ENCODE results near the gene DDO. TPM values are rescaled to one million over a fixed set of nuclear protein-coding genes. Genes with fewer than 3 reads are reported as not detected.
"Not testable (repeated sequence)": the region's sequence is repeated elsewhere in the genome, so short reads cannot be mapped to it uniquely, and the experiment has no call there.

Gene DDO
- total RNA-seq, 1 donor from 2014 or later = not detected

DNA sequence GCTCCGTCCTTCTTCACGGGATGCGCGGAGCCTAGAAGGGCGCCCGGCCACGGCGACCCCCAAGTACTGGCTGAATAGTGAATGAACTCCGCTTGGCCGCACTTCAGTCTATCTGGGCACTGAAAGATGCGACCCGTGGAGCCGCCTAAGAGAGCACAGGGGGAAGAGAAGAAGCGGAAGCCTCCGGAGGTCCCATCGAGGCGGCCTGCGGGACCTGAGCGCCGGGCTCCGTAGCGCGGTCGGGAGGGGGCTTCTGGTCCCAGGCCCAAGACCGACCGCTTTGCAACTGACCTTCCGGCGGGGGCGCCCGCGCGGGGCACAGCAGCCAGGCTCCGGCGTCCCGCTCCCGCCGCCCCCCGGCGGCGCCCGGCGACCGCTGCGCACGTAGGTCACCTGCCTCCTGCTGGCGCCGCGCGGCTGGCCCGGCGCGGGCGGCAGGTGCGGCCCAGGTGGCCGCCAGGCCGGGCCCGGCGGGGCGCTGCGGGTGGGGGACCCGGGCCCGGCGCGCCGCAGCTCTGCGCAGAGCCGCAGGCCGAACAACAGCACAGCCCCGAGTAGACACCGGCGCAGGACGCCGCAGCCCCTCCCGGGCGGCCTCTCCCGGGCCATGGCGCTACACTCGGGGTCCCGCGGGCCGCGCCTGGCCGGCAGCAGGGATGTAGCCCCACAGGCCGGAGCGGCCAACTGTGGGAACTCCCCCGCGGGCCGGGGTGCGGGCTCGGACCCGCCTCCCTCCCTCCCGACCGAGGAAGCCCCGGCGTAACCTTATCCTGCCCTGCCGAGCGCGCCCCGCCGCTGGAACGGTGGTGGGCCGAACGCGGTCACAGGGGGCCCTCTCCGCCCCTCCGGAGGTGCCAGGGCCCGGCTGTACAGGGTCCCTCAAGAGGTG, 57.5 kb downstream of the DDO start, which contains the start of gene METTL24:
TSS of gene METTL24 (minus strand) at position 686 of the 889 bp plus-strand sequence. CDS start at position 609, 77 bp downstream.
- Mint-ChIP-seq H3K27ac (no peak within 1 kb of the TSS), H3K27me3 (ENCODE audit: insufficient read depth) (peaks cover 48% of the 10 kb centered on the region), H3K4me3 (peak within 1 kb of the TSS; percentile 69), H3K36me3 (ENCODE audit: low read depth) (no peaks in the 10 kb centered on the region), H3K9me3 (no peaks in the 10 kb centered on the region), H3K4me1 (ENCODE audit: low read depth) (no peaks in the 10 kb centered on the region)
- intact Hi-C loops (cut with micrococcal nuclease) = no loop called here
- no peak for DNase-seq (ENCODE audit: low spot score)

DNA sequence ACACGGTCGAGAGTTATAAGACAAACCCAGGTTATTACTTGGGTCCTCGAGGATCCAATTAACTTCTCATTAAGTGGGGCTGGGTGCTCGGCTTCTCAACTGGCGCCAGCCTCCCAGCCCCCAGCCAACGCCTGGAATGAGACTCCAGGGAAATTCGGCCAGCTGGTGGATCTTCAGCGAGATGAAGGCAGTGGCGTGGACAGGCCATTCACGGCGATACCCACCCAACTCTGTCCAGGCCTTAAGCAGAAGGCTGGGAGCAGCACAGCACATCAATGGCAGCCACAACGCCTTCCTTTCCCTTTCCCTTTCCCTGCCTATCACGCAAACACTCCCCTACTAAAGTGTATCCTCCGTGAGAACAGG, 58.1 kb downstream of the DDO start:
- no peaks in the 10 kb centered on the region for H3K4me1 Mint-ChIP-seq (ENCODE audit: low read depth)
- H3K27ac Mint-ChIP-seq = no peak overlapping the region
- H3K36me3 Mint-ChIP-seq (ENCODE audit: low read depth) = no peaks in the 10 kb centered on the region
- H3K27me3 Mint-ChIP-seq (ENCODE audit: insufficient read depth) = peaks cover 43% of the 10 kb centered on the region
- peak overlapping the region; percentile 69 for H3K4me3 Mint-ChIP-seq
- no peak for DNase-seq (ENCODE audit: low spot score)
- H3K9me3 Mint-ChIP-seq = no peaks in the 10 kb centered on the region
- intact Hi-C loops (cut with micrococcal nuclease) = no loop called here

GRCh38 chr6:110356778-110357177, 58.6 kb downstream of the DDO start:
- Mint-ChIP-seq H3K4me1 (ENCODE audit: low read depth) (no peaks in the 10 kb centered on the region), H3K27me3 (ENCODE audit: insufficient read depth) (peaks cover 43% of the 10 kb centered on the region), H3K9me3 (no peaks in the 10 kb centered on the region), H3K4me3 (no peak overlapping the region), H3K36me3 (ENCODE audit: low read depth) (no peaks in the 10 kb centered on the region), H3K27ac (no peak overlapping the region)
- intact Hi-C loops (cut with micrococcal nuclease) = no loop called here
- DNase-seq (ENCODE audit: low spot score) = no peak

DNA sequence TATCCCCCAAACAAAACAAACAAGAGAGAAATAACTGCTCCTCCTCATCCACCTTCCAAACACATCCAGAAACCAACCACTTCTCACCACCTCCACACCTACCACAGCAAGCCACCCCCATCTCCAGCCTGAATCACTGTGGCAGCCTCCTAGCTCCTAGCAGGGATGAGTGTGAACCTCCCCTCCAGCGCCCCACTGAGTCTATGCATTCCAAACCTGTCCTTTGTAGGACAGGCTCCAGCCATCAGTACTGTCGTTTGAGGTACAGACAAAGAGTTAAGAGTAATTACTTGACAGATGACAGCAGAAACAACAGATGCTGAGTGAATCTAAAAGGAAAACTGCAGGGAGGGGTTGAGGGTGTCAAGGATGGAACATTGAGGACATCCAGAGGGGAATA, 59.6 kb downstream of the DDO start:
- Mint-ChIP-seq H3K27me3 (ENCODE audit: insufficient read depth) (peaks cover 43% of the 10 kb centered on the region), H3K36me3 (ENCODE audit: low read depth) (no peaks in the 10 kb centered on the region), H3K4me1 (ENCODE audit: low read depth) (no peaks in the 10 kb centered on the region), H3K27ac (no peak overlapping the region), H3K4me3 (no peak overlapping the region), H3K9me3 (no peaks in the 10 kb centered on the region)
- DNase-seq (ENCODE audit: low spot score) = no peak
- intact Hi-C loops (cut with micrococcal nuclease) = no loop called here

DNA sequence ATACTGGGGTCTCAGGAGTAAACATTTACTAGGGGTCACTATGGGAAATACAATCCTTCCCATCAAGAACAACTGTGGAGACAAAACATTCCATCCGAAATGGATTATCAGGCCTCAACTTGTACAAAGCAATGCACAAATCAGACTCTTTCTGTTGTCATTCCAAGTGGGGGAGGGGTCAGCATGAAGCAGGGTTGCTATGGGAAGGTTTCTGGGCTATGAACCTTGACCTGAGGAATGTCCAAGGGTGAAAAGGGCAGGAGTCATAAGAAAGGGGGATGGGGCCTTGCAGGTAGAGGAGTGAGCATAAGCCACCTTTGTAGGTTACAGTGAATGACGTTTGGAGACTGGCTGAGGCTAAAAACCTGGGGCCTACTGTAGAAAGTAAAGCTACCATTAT, 60.4 kb downstream of the DDO start:
- Mint-ChIP-seq H3K4me3 (no peak overlapping the region), H3K4me1 (ENCODE audit: low read depth) (no peaks in the 10 kb centered on the region), H3K27ac (no peak overlapping the region), H3K9me3 (no peaks in the 10 kb centered on the region), H3K27me3 (ENCODE audit: insufficient read depth) (peaks cover 36% of the 10 kb centered on the region), H3K36me3 (ENCODE audit: low read depth) (no peaks in the 10 kb centered on the region)
- intact Hi-C loops (cut with micrococcal nuclease) = no loop called here
- no peak for DNase-seq (ENCODE audit: low spot score)

DNA sequence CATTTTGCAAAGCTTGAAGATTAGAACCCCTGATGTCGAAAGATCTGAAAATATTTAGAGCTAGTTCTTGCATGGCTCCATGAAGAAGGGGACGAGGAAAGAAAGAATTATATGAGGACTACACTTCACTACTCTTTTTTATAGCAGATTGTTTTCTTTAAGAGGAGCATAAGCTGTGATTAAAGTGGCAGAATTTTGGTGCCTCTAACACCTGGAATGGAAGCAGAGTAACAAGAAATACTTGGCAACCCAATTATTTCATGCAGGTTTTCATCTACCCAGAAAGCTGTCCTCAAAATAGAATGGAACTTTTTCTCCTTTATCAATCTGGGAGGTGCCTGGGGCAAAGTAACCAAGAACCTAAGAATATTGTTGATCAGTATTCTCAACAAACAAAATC, 61.2 kb downstream of the DDO start:
- no peak for DNase-seq (ENCODE audit: low spot score)
- Mint-ChIP-seq H3K4me1 (ENCODE audit: low read depth) (no peaks in the 10 kb centered on the region), H3K27me3 (ENCODE audit: insufficient read depth) (peaks cover 30% of the 10 kb centered on the region), H3K27ac (no peak overlapping the region), H3K9me3 (no peaks in the 10 kb centered on the region), H3K36me3 (ENCODE audit: low read depth) (no peaks in the 10 kb centered on the region), H3K4me3 (no peak overlapping the region)
- intact Hi-C loops (cut with micrococcal nuclease) = no loop called here

- Mint-ChIP-seq H3K36me3 (ENCODE audit: low read depth) (no peaks in the 10 kb centered on the region), H3K9me3 (no peaks in the 10 kb centered on the region), H3K27me3 (ENCODE audit: insufficient read depth) (peaks cover 24% of the 10 kb centered on the region), H3K4me1 (ENCODE audit: low read depth) (no peaks in the 10 kb centered on the region), H3K27ac (no peak overlapping the region), H3K4me3 (no peak overlapping the region)
- intact Hi-C loops (cut with micrococcal nuclease) = no loop called here
- no peak for DNase-seq (ENCODE audit: low spot score)
Observed at GRCh38 chr6:110353457-110354001, 61.8 kb downstream of the DDO start.

GRCh38 chr6:110352563-110353262, 62.7 kb downstream of the DDO start:
- Mint-ChIP-seq H3K36me3 (ENCODE audit: low read depth) (no peaks in the 10 kb centered on the region), H3K4me1 (ENCODE audit: low read depth) (no peaks in the 10 kb centered on the region), H3K27me3 (ENCODE audit: insufficient read depth) (peaks cover 22% of the 10 kb centered on the region), H3K9me3 (no peaks in the 10 kb centered on the region), H3K4me3 (no peak overlapping the region), H3K27ac (no peak overlapping the region)
- DNase-seq (ENCODE audit: low spot score) = no peak
- intact Hi-C loops (cut with micrococcal nuclease) = no loop called here

- Mint-ChIP-seq H3K9me3 (no peaks in the 10 kb centered on the region), H3K4me1 (ENCODE audit: low read depth) (no peaks in the 10 kb centered on the region), H3K4me3 (no peak overlapping the region), H3K27me3 (ENCODE audit: insufficient read depth) (peaks cover 15% of the 10 kb centered on the region), H3K27ac (no peak overlapping the region), H3K36me3 (ENCODE audit: low read depth) (no peaks in the 10 kb centered on the region)
- intact Hi-C loops (cut with micrococcal nuclease) = no loop called here
- DNase-seq (ENCODE audit: low spot score) = no peak
Observed at GRCh38 chr6:110351986-110352385, 63.4 kb downstream of the DDO start.

DNA sequence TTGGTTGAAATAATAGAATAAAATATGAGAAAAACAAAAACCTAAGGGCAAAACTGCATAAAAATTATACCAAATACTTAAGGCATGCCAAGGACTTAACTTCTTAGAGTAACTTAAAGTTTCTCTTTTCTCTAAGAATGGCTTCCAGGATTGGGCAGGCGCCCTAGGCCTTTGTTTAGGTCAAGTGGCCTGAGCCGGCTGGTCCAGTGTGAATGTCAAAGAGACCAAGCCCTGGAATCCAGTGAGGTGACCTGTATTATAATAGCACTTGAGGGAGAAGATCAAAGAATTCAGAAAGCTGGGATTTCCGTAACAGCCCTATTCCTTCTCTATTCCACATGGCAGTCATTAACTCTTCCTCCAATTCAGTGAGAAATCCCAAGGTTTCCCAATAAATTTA, 63.8 kb downstream of the DDO start:
- Mint-ChIP-seq H3K4me3 (no peak overlapping the region), H3K27ac (no peak overlapping the region), H3K9me3 (no peaks in the 10 kb centered on the region), H3K36me3 (ENCODE audit: low read depth) (no peaks in the 10 kb centered on the region), H3K27me3 (ENCODE audit: insufficient read depth) (peaks cover 11% of the 10 kb centered on the region), H3K4me1 (ENCODE audit: low read depth) (no peaks in the 10 kb centered on the region)
- no peak for DNase-seq (ENCODE audit: low spot score)
- intact Hi-C loops (cut with micrococcal nuclease) = no loop called here

GRCh38 chr6:110350593-110350992, 64.8 kb downstream of the DDO start:
- DNase-seq (ENCODE audit: low spot score); intact Hi-C loops (cut with micrococcal nuclease): not testable (repeated sequence)

DNA sequence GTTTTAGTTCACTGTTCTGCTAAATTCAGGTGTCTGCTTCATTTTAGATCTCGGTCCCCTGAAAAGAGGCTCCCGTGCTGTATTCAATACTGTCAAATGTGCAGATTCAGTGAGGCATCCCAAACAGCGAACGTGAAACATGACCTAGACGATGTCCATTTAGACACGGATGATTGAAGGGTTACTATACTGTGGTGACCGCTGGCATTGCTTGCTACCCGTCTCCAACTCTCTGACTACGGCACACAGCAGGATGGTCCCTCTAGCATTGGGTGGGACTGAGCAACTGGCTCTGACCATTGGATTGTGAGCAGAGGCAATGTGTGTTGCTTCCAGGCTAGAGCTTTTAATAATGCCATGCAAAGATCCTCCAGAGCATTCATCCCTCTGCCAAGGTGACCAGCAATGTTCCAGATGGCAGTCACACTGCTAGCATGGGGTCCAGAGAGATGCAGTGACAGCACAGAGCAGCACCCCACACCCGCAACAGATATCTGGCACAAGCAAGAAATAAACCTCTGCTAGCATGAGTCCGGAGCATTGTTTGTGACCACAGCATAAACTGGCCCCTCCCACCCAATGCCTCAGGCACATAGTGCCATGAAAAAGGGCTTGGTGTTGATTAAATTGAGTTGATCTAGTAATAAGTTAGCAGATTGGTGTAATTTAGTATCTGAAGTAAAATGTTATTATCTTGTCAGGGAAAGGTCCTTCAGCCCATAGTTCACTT, 66.2 kb downstream of the DDO start:
- Mint-ChIP-seq H3K27ac (no peak overlapping the region), H3K4me1 (ENCODE audit: low read depth) (no peaks in the 10 kb centered on the region), H3K9me3 (no peaks in the 10 kb centered on the region), H3K27me3 (ENCODE audit: insufficient read depth) (peaks cover 3% of the 10 kb centered on the region), H3K4me3 (no peak overlapping the region), H3K36me3 (ENCODE audit: low read depth) (no peaks in the 10 kb centered on the region)
- DNase-seq (ENCODE audit: low spot score) = no peak
- intact Hi-C loops (cut with micrococcal nuclease) = no loop called here

More at GRCh38 chr6:110350593-110350992, 64.8 kb downstream of the DDO start:
- H3K27me3 Mint-ChIP-seq (ENCODE audit: insufficient read depth); H3K4me3 Mint-ChIP-seq; H3K4me1 Mint-ChIP-seq (ENCODE audit: low read depth); H3K9me3 Mint-ChIP-seq; H3K36me3 Mint-ChIP-seq (ENCODE audit: low read depth); H3K27ac Mint-ChIP-seq: not testable (repeated sequence)
